ENCODE data around the gene PROZ.

PROZ gene

GRCh38 chr13:113116871-113117271, 41.6 kb upstream of the PROZ start:
- Histone ChIP-seq H4K8ac (ENCODE audit: low read length) (no peak overlapping the region), H3K18ac (ENCODE audit: low read depth in 1 of 2, low read length in 2 of 2) (no peak overlapping the region), H2BK15ac (ENCODE audit: low read depth, poor library complexity, severe bottlenecking) (no peak overlapping the region), H3K9me3 (ENCODE audit: control insufficient read depth, low read length) (no peaks in the 10 kb centered on the region), H3K4ac (ENCODE audit: low read depth in 1 of 2, low read length in 2 of 2) (no peak overlapping the region), H3K23ac (ENCODE audit: low read length in 2 of 2) (no peak overlapping the region), H3K4me1 (ENCODE audit: control insufficient read depth, insufficient read depth, low read depth, low read length) (peaks cover 2% of the 10 kb centered on the region), H3K36me3 (ENCODE audit: control insufficient read depth in 1 of 2, insufficient read depth in 2 of 2, low read depth in 1 of 2, low read length in 2 of 2) (no peaks in the 10 kb centered on the region), H3K27me3 (ENCODE audit: control insufficient read depth in 1 of 2, insufficient read depth in 1 of 2, low read length in 2 of 2) (peaks cover 29 to 70% of the 10 kb centered on the region in 2 experiments), H3K4me3 (ENCODE audit: insufficient read depth in 1 of 2, low read depth in 1 of 2, low read length in 2 of 2) (no peak overlapping the region), H3K79me1 (replicated peaks; ENCODE audit: low read length, poor library complexity, severe bottlenecking) (no peaks in the 10 kb centered on the region), H4K91ac (ENCODE audit: low read length) (no peak overlapping the region), H3K27ac (ENCODE audit: low read length, poor library complexity, severe bottlenecking) (no peak overlapping the region), H2AFZ (ENCODE audit: low read depth, low read length) (no peak overlapping the region), H3K9ac (ENCODE audit: low read length) (no peak overlapping the region), H2BK12ac (ENCODE audit: low read length in 2 of 2) (no peak overlapping the region), H3K4me2 (ENCODE audit: low read length, poor library complexity, severe bottlenecking) (no peak overlapping the region), H3K14ac (ENCODE audit: low read length in 2 of 2) (no peak overlapping the region), H2BK5ac (ENCODE audit: low read depth, low read length, poor library complexity, severe bottlenecking) (no peak overlapping the region), H2BK120ac (ENCODE audit: low read depth, low read length) (no peak overlapping the region), H2AK5ac (ENCODE audit: low read length, severe bottlenecking) (no peak overlapping the region)
- WGBS = 93% methylated on average over 10 of the region's 10 CpGs
- DNase-seq = no peak

GRCh38 chr13:113117335-113117872, 41.0 kb upstream of the PROZ start:
- no peak overlapping the region for H3K18ac ChIP-seq (ENCODE audit: low read depth in 1 of 2, low read length in 2 of 2)
- no peak overlapping the region for H3K4ac ChIP-seq (ENCODE audit: low read depth in 1 of 2, low read length in 2 of 2)
- peaks cover 2% of the 10 kb centered on the region for H3K4me1 ChIP-seq (ENCODE audit: control insufficient read depth, insufficient read depth, low read depth, low read length)
- no peaks in the 10 kb centered on the region for H3K36me3 ChIP-seq (ENCODE audit: control insufficient read depth in 1 of 2, insufficient read depth in 2 of 2, low read depth in 1 of 2, low read length in 2 of 2)
- DNase-seq = no peak
- H3K4me2 ChIP-seq (ENCODE audit: low read length, poor library complexity, severe bottlenecking) = no peak overlapping the region
- no peak overlapping the region for H3K23ac ChIP-seq (ENCODE audit: low read length in 2 of 2)
- H4K8ac ChIP-seq (ENCODE audit: low read length) = no peak overlapping the region
- no peak overlapping the region for H3K4me3 ChIP-seq (ENCODE audit: insufficient read depth in 1 of 2, low read depth in 1 of 2, low read length in 2 of 2)
- H3K79me1 ChIP-seq (replicated peaks; ENCODE audit: low read length, poor library complexity, severe bottlenecking) = no peaks in the 10 kb centered on the region
- H2BK15ac ChIP-seq (ENCODE audit: low read depth, poor library complexity, severe bottlenecking) = no peak overlapping the region
- H3K14ac ChIP-seq (ENCODE audit: low read length in 2 of 2) = no peak overlapping the region
- no peak overlapping the region for H3K27ac ChIP-seq (ENCODE audit: low read length, poor library complexity, severe bottlenecking)
- H2AFZ ChIP-seq (ENCODE audit: low read depth, low read length) = no peak overlapping the region
- H3K9ac ChIP-seq (ENCODE audit: low read length) = no peak overlapping the region
- peaks cover 29 to 69% of the 10 kb centered on the region in 2 experiments for H3K27me3 ChIP-seq (ENCODE audit: control insufficient read depth in 1 of 2, insufficient read depth in 1 of 2, low read length in 2 of 2)
- no peak overlapping the region for H4K91ac ChIP-seq (ENCODE audit: low read length)
- H2BK5ac ChIP-seq (ENCODE audit: low read depth, low read length, poor library complexity, severe bottlenecking) = no peak overlapping the region
- no peaks in the 10 kb centered on the region for H3K9me3 ChIP-seq (ENCODE audit: control insufficient read depth, low read length)
- H2BK12ac ChIP-seq (ENCODE audit: low read length in 2 of 2) = no peak overlapping the region
- no peak overlapping the region for H2AK5ac ChIP-seq (ENCODE audit: low read length, severe bottlenecking)
- WGBS = 96% methylated on average over 24 of the region's 26 CpGs
- no peak overlapping the region for H2BK120ac ChIP-seq (ENCODE audit: low read depth, low read length)

GRCh38 chr13:113117911-113118260, 40.6 kb upstream of the PROZ start:
- H3K9me3 ChIP-seq (ENCODE audit: control insufficient read depth, low read length) = no peaks in the 10 kb centered on the region
- H3K14ac ChIP-seq (ENCODE audit: low read length in 2 of 2) = no peak overlapping the region
- H2BK5ac ChIP-seq (ENCODE audit: low read depth, low read length, poor library complexity, severe bottlenecking) = no peak overlapping the region
- whole genome bisulfite sequencing = 94% methylated on average over 8 of the region's 9 CpGs
- H2BK12ac ChIP-seq (ENCODE audit: low read length in 2 of 2) = no peak overlapping the region
- H4K91ac ChIP-seq (ENCODE audit: low read length) = no peak overlapping the region
- H3K27ac ChIP-seq (ENCODE audit: low read length, poor library complexity, severe bottlenecking) = no peak overlapping the region
- H3K4me3 ChIP-seq (ENCODE audit: insufficient read depth in 1 of 2, low read depth in 1 of 2, low read length in 2 of 2) = no peak overlapping the region
- no peak overlapping the region for H2AK5ac ChIP-seq (ENCODE audit: low read length, severe bottlenecking)
- no peak overlapping the region for H3K9ac ChIP-seq (ENCODE audit: low read length)
- H3K23ac ChIP-seq (ENCODE audit: low read length in 2 of 2) = no peak overlapping the region
- no peak overlapping the region for H4K8ac ChIP-seq (ENCODE audit: low read length)
- peaks cover 5% of the 10 kb centered on the region for H3K4me1 ChIP-seq (ENCODE audit: control insufficient read depth, insufficient read depth, low read depth, low read length)
- no peak overlapping the region for H2BK120ac ChIP-seq (ENCODE audit: low read depth, low read length)
- no peak overlapping the region for H3K4ac ChIP-seq (ENCODE audit: low read depth in 1 of 2, low read length in 2 of 2)
- no peak overlapping the region for H2AFZ ChIP-seq (ENCODE audit: low read depth, low read length)
- no peaks in the 10 kb centered on the region for H3K79me1 ChIP-seq (replicated peaks; ENCODE audit: low read length, poor library complexity, severe bottlenecking)
- H3K18ac ChIP-seq (ENCODE audit: low read depth in 1 of 2, low read length in 2 of 2) = no peak overlapping the region
- H3K4me2 ChIP-seq (ENCODE audit: low read length, poor library complexity, severe bottlenecking) = no peak overlapping the region
- H2BK15ac ChIP-seq (ENCODE audit: low read depth, poor library complexity, severe bottlenecking) = no peak overlapping the region
- no peaks in the 10 kb centered on the region for H3K36me3 ChIP-seq (ENCODE audit: control insufficient read depth in 1 of 2, insufficient read depth in 2 of 2, low read depth in 1 of 2, low read length in 2 of 2)
- DNase-seq = no peak
- peaks cover 29 to 68% of the 10 kb centered on the region in 2 experiments for H3K27me3 ChIP-seq (ENCODE audit: control insufficient read depth in 1 of 2, insufficient read depth in 1 of 2, low read length in 2 of 2)

GRCh38 chr13:113118261-113119021, 40.0 kb upstream of the PROZ start:
- H3K9ac ChIP-seq (ENCODE audit: low read length) = no peak overlapping the region
- no peaks in the 10 kb centered on the region for H3K36me3 ChIP-seq (ENCODE audit: control insufficient read depth in 1 of 2, insufficient read depth in 2 of 2, low read depth in 1 of 2, low read length in 2 of 2)
- no peak overlapping the region for H2BK5ac ChIP-seq (ENCODE audit: low read depth, low read length, poor library complexity, severe bottlenecking)
- no peak overlapping the region for H3K14ac ChIP-seq (ENCODE audit: low read length in 2 of 2)
- H3K18ac ChIP-seq (ENCODE audit: low read depth in 1 of 2, low read length in 2 of 2) = no peak overlapping the region
- H2BK12ac ChIP-seq (ENCODE audit: low read length in 2 of 2) = no peak overlapping the region
- H3K9me3 ChIP-seq (ENCODE audit: control insufficient read depth, low read length) = no peaks in the 10 kb centered on the region
- H3K23ac ChIP-seq (ENCODE audit: low read length in 2 of 2) = no peak overlapping the region
- H3K4ac ChIP-seq (ENCODE audit: low read depth in 1 of 2, low read length in 2 of 2) = no peak overlapping the region
- no peak overlapping the region for H3K4me2 ChIP-seq (ENCODE audit: low read length, poor library complexity, severe bottlenecking)
- no peak for DNase-seq
- H2BK120ac ChIP-seq (ENCODE audit: low read depth, low read length) = no peak overlapping the region
- no peak overlapping the region for H2AK5ac ChIP-seq (ENCODE audit: low read length, severe bottlenecking)
- no peak overlapping the region for H2AFZ ChIP-seq (ENCODE audit: low read depth, low read length)
- H3K4me1 ChIP-seq (ENCODE audit: control insufficient read depth, insufficient read depth, low read depth, low read length) = peaks cover 11% of the 10 kb centered on the region
- H4K8ac ChIP-seq (ENCODE audit: low read length) = no peak overlapping the region
- no peak overlapping the region for H2BK15ac ChIP-seq (ENCODE audit: low read depth, poor library complexity, severe bottlenecking)
- H3K27ac ChIP-seq (ENCODE audit: low read length, poor library complexity, severe bottlenecking) = no peak overlapping the region
- no peaks in the 10 kb centered on the region for H3K79me1 ChIP-seq (replicated peaks; ENCODE audit: low read length, poor library complexity, severe bottlenecking)
- peak overlapping the region; percentile 13 for H4K91ac ChIP-seq (ENCODE audit: low read length)
- 90% methylated on average over 42 of the region's 42 CpGs for WGBS
- no peak overlapping the region for H3K4me3 ChIP-seq (ENCODE audit: insufficient read depth in 1 of 2, low read depth in 1 of 2, low read length in 2 of 2)
- H3K27me3 ChIP-seq (ENCODE audit: control insufficient read depth in 1 of 2, insufficient read depth in 1 of 2, low read length in 2 of 2) = peaks cover 25 to 62% of the 10 kb centered on the region in 2 experiments
